HG02852 (cell line): ENCODE results near the gene FAM118A.
"Not testable (repeated sequence)": the region's sequence is repeated elsewhere in the genome, so short reads cannot be mapped to it uniquely, and the experiment has no call there.

ENCODE experiments used
- ATAC-seq: cut with Tn5 transposase; IDR thresholded peaks from one replicate; pipeline ENCODE4 v1.9.1; 2021; ENCODE audit warnings: mild to moderate bottlenecking, moderate library complexity; ENCODE audit not compliant: unreplicated experiment

FAM118A gene

GRCh38 chr22:45359627-45360026, 49.9 kb downstream of the FAM118A start:
- ATAC-seq, result no peak

DNA sequence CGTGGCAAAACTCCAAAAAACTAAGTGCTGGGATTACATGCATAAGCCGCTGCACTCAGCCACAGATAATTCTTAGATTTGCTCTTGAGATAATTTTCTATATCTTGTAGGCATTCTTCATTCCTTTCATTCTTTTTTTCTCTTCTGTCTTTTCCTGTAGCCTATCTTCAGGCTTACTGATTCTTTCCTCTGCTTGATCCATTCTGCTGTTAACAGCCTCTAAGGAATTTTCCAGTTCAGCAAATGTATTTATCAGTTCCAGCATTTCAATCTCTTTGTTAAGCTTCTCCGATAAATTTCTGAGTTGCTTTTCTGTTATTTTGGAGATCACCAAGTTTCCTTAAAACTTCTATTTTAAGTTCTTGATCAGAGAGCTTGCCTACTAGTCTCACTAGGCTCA, 57.0 kb downstream of the FAM118A start:
- ATAC-seq, result no peak

DNA sequence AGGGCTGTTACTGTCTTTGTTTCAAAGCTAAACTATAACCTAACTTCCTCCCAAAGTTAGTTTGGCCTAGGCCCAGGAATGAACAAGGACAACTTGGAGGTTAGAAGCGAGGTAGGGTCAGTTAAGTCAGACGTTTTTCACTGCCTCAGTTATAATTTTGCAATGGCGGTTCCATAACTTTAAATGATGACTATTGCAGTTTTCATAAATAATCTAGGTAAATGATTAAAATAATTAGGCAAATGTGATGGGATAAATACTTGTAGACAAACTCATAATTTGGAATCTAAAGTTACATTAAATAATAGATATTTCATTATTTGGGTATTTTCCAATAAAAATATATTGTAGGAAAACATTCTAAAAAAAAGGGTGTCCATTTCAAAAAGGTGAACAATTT, 63.9 kb downstream of the FAM118A start:
- not testable (repeated sequence) for ATAC-seq

- ATAC-seq, result no peak
These were observed 66.3 kb downstream of the FAM118A start for GRCh38 chr22:45376009-45376408.

GRCh38 chr22:45376703-45377102, 67.0 kb downstream of the FAM118A start:
- no peak for ATAC-seq

- no peak for ATAC-seq
These were observed 71.6 kb downstream of the FAM118A start for GRCh38 chr22:45381348-45381747.

DNA sequence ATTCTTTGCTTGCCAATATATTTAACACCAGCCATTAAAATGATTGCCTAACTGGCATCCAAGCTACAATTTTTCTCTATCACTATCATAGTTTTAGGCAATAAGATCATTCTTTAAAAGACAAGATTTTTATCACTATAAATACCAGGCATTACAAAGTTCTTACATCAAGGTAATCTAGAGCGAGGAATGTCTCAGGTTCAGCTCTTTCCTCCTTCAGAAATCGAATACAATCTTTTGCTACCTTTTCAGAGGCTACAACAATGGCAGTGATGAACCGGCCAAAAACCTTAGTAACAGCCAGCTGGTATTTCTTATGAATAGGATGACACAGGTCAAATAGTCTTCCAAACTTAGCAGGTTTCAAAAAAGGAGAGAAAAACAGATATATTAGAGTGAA, 79.8 kb downstream of the FAM118A start:
- no peak for ATAC-seq
